HepG2 (cell line): Measurements from ENCODE around the gene CLHC1. TPM values are rescaled to one million over a fixed set of nuclear protein-coding genes. Genes with fewer than 3 reads are reported as not detected.

Source experiments
- ADNP ChIP-seq: sonication (generic); formaldehyde crosslinking; IDR thresholded peaks from 2 replicates; pipeline ENCODE4 v1.4.0; 2020; ENCODE audit warnings: missing genetic modification reagents
- ARNT ChIP-seq: fragments of 450-650 bp; IDR thresholded peaks from 2 replicates; pipeline ENCODE4 v1.6.1; 2017
- KDM4B ChIP-seq: sonication (generic); formaldehyde crosslinking; IDR thresholded peaks from 2 replicates; pipeline ENCODE4 v1.4.0; 2020; ENCODE audit warnings: missing genetic modification reagents
- NFIC ChIP-seq: IDR thresholded peaks from 2 replicates; pipeline ENCODE4 v1.6.1; 2012; ENCODE audit warnings: mild to moderate bottlenecking, low read length, inconsistent platforms
- NFRKB ChIP-seq: fragments of 450-650 bp; IDR thresholded peaks from 2 replicates; pipeline ENCODE4 v1.6.1; 2017
- RFXAP ChIP-seq: sonication (generic); formaldehyde crosslinking; IDR thresholded peaks from 2 replicates; pipeline ENCODE4 v1.4.0; 2020; ENCODE audit warnings: missing genetic modification reagents, borderline replicate concordance
- SIN3A ChIP-seq: IDR thresholded peaks from 2 replicates; pipeline ENCODE4 v1.6.1; 2011; ENCODE audit warnings: low read depth, mild to moderate bottlenecking, control low read depth, low read length, borderline replicate concordance
- SMC3 ChIP-seq: IDR thresholded peaks from 2 replicates; pipeline ENCODE4 v1.6.1; 2011; ENCODE audit warnings: low read length, improper control_type of control experiment
- ZSCAN20 ChIP-seq: sonication (generic); formaldehyde crosslinking; IDR thresholded peaks from 2 replicates; pipeline ENCODE4 v1.4.0; 2020; ENCODE audit warnings: missing genetic modification reagents, mild to moderate bottlenecking, borderline replicate concordance
- polyA plus RNA-seq, 8 experiments: library from polyadenylated mRNA; depleted of rRNA in 3 of 8; stranded (reverse) in 7 of 8; unstranded in 1 of 8; fragments of >200 nt; fragmentation: Illumina TruSeq in 4 of 8; extraction: Trizol in 4 of 8; gene quantifications; 2 replicates each; pipeline versions ENCODE4 v1.2.1 to v1.2.3, GENCODE V29; 2011 to 2016; ENCODE audit warnings: low read depth in 4 of 8, missing spikeins in 1 of 8, mixed read lengths in 1 of 8; ENCODE audit not compliant: insufficient read depth in 1 of 8
- total RNA-seq, 5 experiments: library from RNA; depleted of rRNA; stranded (reverse); fragments of >200 nt; fragmentation: Illumina TruSeq; extraction: Trizol; gene quantifications; 2 replicates each; pipeline ENCODE4 v1.2.3, GENCODE V29; 2016; ENCODE audit warnings: low read depth in 1 of 5
- TF ChIP-seq, protein P1 (sequence below): sonication (generic); formaldehyde crosslinking; IDR thresholded peaks from 2 replicates; pipeline ENCODE4 v1.4.0; 2020; ENCODE audit warnings: low read depth, mild to moderate bottlenecking, missing genetic modification reagents
- TF ChIP-seq, protein P2 (sequence below): sonication (generic); formaldehyde crosslinking; IDR thresholded peaks from 2 replicates; pipeline ENCODE4 v1.8.1; 2023; ENCODE audit warnings: mild to moderate bottlenecking, missing genetic modification reagents
- TF ChIP-seq, protein P3 (sequence below): sonication (generic); formaldehyde crosslinking; IDR thresholded peaks from 2 replicates; pipeline ENCODE4 v1.8.0; 2022; ENCODE audit warnings: missing genetic modification reagents, mild to moderate bottlenecking, borderline replicate concordance
- TF ChIP-seq, protein P4 (sequence below): sonication (generic); formaldehyde crosslinking; IDR thresholded peaks from 2 replicates; pipeline ENCODE4 v1.5.1; 2020; ENCODE audit warnings: mild to moderate bottlenecking, moderate library complexity, missing genetic modification reagents
- TF ChIP-seq, protein P5 (sequence below): sonication (generic); formaldehyde crosslinking; IDR thresholded peaks from 2 replicates; pipeline ENCODE4 v1.8.0; 2023; ENCODE audit warnings: mild to moderate bottlenecking, missing genetic modification reagents
- TF ChIP-seq, protein P6 (sequence below): sonication (generic); formaldehyde crosslinking; IDR thresholded peaks from 2 replicates; pipeline ENCODE4 v1.9.0; 2021; ENCODE audit warnings: mild to moderate bottlenecking, missing genetic modification reagents

CLHC1 gene
- total and polyA plus RNA-seq, 2 of the 13 experiments (the other 11 are each of a cell fraction or from before 2014, with no cell fraction given): 9.8 to 12.6 TPM

DNA sequence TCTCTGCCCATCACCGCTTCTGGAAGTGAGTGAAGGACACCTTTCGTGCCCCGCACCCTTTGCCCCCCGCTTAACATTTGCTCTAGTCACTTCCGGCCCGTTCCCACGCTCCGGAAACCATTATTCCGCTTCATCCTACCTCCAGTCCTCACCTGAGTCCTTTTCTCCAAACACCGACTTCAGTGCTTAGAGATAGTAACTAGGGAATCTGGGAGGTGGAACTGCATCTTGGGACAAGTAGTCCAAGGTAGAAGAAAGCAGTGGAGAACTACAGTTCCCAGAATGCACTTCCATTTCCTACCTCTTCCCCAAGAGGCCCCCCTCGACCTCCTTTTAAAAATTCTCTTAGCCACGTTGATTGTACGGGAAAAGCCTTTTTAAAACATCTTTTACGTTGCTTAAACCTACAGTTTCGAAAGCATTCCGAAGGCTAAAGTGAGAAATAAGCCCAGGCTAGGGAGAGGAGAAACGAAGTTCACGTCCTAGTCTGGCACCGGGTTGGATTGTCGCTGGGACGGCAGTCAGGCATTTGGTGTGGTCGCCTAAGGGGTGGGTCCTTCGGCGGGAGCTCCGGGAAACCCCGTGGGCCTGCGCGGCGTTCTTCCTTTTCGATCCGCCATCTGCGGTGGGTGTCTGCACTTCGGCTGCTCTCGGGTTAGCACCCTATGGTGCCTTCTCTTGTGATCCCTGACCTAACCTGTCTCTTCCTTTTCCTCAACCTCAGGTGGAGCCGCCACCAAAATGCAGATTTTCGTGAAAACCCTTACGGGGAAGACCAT, at the start of gene CLHC1, which contains the start of gene RPS27A (continued):
- TF ChIP-seq, protein P1, sequence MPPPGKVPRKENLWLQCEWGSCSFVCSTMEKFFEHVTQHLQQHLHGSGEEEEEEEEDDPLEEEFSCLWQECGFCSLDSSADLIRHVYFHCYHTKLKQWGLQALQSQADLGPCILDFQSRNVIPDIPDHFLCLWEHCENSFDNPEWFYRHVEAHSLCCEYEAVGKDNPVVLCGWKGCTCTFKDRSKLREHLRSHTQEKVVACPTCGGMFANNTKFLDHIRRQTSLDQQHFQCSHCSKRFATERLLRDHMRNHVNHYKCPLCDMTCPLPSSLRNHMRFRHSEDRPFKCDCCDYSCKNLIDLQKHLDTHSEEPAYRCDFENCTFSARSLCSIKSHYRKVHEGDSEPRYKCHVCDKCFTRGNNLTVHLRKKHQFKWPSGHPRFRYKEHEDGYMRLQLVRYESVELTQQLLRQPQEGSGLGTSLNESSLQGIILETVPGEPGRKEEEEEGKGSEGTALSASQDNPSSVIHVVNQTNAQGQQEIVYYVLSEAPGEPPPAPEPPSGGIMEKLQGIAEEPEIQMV (CRISPR knock-in tag): peak; percentile 100
- TF ChIP-seq, protein P2, sequence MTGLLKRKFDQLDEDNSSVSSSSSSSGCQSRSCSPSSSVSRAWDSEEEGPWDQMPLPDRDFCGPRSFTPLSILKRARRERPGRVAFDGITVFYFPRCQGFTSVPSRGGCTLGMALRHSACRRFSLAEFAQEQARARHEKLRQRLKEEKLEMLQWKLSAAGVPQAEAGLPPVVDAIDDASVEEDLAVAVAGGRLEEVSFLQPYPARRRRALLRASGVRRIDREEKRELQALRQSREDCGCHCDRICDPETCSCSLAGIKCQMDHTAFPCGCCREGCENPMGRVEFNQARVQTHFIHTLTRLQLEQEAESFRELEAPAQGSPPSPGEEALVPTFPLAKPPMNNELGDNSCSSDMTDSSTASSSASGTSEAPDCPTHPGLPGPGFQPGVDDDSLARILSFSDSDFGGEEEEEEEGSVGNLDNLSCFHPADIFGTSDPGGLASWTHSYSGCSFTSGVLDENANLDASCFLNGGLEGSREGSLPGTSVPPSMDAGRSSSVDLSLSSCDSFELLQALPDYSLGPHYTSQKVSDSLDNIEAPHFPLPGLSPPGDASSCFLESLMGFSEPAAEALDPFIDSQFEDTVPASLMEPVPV (CRISPR knock-in tag): peak; percentile 71; the same call in 1 of the 2 replicates
- peak; percentile 13; the same call in 1 of the 2 replicates for TF ChIP-seq SMC3
- TF ChIP-seq, protein P3, sequence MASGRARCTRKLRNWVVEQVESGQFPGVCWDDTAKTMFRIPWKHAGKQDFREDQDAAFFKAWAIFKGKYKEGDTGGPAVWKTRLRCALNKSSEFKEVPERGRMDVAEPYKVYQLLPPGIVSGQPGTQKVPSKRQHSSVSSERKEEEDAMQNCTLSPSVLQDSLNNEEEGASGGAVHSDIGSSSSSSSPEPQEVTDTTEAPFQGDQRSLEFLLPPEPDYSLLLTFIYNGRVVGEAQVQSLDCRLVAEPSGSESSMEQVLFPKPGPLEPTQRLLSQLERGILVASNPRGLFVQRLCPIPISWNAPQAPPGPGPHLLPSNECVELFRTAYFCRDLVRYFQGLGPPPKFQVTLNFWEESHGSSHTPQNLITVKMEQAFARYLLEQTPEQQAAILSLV (CRISPR knock-in tag): peak; percentile 12; the same call in 1 of the 2 replicates
- peak; percentile 36 for TF ChIP-seq RFXAP (CRISPR knock-in tag)
- 0 out of 2 replicates have a peak, but pooled peaks have one; percentile 4 for TF ChIP-seq NFRKB
- TF ChIP-seq, protein P4, sequence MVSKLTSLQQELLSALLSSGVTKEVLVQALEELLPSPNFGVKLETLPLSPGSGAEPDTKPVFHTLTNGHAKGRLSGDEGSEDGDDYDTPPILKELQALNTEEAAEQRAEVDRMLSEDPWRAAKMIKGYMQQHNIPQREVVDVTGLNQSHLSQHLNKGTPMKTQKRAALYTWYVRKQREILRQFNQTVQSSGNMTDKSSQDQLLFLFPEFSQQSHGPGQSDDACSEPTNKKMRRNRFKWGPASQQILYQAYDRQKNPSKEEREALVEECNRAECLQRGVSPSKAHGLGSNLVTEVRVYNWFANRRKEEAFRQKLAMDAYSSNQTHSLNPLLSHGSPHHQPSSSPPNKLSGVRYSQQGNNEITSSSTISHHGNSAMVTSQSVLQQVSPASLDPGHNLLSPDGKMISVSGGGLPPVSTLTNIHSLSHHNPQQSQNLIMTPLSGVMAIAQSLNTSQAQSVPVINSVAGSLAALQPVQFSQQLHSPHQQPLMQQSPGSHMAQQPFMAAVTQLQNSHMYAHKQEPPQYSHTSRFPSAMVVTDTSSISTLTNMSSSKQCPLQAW (CRISPR knock-in tag): peak; percentile 60; the same call in 1 of the 2 replicates
- no peak for TF ChIP-seq ARNT
- TF ChIP-seq, protein P5, sequence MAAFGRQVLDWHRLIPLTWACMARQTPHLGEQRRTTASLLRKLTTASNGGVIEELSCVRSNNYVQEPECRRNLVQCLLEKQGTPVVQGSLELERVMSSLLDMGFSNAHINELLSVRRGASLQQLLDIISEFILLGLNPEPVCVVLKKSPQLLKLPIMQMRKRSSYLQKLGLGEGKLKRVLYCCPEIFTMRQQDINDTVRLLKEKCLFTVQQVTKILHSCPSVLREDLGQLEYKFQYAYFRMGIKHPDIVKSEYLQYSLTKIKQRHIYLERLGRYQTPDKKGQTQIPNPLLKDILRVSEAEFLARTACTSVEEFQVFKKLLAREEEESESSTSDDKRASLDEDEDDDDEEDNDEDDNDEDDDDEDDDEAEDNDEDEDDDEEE (CRISPR knock-in tag): no peak
- TF ChIP-seq NFIC: no peak; the same call in 1 of the 2 replicates
- no peak for TF ChIP-seq ZSCAN20 (CRISPR knock-in tag)
- peak; percentile 49; the same call in 1 of the 2 replicates for TF ChIP-seq KDM4B (CRISPR knock-in tag)
- peak; percentile 85; the same call in 1 of the 2 replicates for TF ChIP-seq SIN3A
- TF ChIP-seq, protein P6, sequence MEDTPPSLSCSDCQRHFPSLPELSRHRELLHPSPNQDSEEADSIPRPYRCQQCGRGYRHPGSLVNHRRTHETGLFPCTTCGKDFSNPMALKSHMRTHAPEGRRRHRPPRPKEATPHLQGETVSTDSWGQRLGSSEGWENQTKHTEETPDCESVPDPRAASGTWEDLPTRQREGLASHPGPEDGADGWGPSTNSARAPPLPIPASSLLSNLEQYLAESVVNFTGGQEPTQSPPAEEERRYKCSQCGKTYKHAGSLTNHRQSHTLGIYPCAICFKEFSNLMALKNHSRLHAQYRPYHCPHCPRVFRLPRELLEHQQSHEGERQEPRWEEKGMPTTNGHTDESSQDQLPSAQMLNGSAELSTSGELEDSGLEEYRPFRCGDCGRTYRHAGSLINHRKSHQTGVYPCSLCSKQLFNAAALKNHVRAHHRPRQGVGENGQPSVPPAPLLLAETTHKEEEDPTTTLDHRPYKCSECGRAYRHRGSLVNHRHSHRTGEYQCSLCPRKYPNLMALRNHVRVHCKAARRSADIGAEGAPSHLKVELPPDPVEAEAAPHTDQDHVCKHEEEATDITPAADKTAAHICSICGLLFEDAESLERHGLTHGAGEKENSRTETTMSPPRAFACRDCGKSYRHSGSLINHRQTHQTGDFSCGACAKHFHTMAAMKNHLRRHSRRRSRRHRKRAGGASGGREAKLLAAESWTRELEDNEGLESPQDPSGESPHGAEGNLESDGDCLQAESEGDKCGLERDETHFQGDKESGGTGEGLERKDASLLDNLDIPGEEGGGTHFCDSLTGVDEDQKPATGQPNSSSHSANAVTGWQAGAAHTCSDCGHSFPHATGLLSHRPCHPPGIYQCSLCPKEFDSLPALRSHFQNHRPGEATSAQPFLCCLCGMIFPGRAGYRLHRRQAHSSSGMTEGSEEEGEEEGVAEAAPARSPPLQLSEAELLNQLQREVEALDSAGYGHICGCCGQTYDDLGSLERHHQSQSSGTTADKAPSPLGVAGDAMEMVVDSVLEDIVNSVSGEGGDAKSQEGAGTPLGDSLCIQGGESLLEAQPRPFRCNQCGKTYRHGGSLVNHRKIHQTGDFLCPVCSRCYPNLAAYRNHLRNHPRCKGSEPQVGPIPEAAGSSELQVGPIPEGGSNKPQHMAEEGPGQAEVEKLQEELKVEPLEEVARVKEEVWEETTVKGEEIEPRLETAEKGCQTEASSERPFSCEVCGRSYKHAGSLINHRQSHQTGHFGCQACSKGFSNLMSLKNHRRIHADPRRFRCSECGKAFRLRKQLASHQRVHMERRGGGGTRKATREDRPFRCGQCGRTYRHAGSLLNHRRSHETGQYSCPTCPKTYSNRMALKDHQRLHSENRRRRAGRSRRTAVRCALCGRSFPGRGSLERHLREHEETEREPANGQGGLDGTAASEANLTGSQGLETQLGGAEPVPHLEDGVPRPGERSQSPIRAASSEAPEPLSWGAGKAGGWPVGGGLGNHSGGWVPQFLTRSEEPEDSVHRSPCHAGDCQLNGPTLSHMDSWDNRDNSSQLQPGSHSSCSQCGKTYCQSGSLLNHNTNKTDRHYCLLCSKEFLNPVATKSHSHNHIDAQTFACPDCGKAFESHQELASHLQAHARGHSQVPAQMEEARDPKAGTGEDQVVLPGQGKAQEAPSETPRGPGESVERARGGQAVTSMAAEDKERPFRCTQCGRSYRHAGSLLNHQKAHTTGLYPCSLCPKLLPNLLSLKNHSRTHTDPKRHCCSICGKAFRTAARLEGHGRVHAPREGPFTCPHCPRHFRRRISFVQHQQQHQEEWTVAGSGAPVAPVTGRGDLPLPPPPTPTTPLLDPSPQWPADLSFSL (CRISPR knock-in tag): no peak
- TF ChIP-seq ADNP (CRISPR knock-in tag): no peak
